ENCODE results near the gene LETM1. TPM values are rescaled to one million over a fixed set of nuclear protein-coding genes. Genes with fewer than 3 reads are reported as not detected.

Gene LETM1
- total and polyA plus RNA-seq, 2 donors (not counting 3 experiments of a cell fraction or from before 2014, with no cell fraction given), result 25.6 to 62.5 TPM

DNA sequence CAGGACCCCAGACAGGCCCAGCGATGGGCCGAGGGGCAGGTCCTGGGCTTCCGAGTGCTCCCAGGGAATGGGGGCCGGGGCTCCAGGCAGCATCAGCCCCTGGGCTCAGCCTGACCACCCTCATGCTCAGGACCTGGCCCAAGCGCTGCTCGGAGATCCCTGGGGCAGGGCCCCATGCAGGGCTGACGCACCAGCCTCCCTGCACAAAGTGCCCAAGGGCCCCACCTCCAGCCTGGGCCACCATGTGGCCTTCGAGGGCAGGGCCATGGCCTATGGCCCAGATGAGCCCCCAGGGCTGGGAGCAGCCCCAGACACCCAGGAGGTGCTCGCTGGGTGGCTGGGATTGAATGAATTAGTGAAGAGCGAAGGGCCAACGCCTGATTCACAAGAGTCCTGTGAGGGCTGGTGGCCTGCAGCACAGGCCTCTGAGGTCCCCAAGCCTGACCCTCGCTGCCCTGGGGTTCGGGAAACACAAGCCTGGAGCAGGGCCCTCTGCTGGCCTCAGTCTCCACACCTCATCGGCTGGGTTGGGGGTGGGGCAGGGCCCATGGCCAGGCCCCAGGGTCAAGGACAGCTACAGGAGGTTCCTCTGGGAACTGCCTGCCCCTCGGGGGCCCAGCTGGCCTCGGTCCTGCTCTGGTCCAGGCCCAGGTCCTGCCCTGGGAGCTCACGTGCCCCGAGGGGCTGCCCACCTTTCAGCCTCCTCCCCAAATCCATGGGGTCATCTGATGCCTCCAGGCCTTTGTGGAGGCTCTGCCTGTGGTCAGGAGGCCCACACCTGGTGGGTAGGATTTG is 76.2 kb downstream of the LETM1 start:
- TF ChIP-seq MYC (IDR thresholded peaks at IDR 0.05; ENCODE audit: low read depth, low read length), result no peak
- no peak for FAIRE-seq

DNA sequence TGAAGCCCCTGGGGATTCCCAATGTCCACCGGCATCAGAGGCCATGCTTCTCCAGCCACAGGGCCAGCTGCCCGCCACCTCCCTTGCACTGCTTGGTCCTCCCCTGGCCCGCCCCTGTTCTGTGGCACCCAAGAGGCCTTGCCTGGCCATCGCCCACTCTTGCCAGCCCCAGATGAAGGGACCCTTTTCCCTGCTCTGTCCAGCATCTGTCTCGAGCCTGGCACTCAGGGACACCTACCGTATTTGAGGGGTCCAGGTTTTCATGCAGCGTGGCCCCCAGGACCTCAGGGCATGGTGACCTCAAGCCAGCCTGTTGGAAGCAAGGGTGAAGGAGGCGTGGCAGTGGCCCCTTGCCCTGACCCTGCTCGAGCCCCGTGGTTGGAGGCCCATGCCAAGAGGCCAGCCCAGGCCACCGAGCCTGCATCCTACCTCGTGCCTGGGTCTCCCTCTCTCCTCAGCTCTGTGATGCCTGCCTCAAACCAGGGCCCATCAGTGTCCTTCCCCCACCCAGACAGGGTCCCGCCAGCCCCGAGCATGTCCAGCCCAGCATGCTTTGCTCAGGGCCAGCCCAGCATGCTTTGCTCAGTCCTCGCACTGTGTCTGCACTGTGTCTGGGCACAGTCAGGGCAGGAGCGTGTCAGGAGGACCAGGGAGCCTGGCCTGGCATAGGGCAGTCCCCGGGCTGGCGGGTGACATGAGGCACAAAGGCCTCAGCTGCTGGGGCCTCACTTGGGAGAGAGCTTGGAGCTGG is 77.1 kb downstream of the LETM1 start:
- no peak for TF ChIP-seq JUN (IDR thresholded peaks at IDR 0.05; ENCODE audit: borderline replicate concordance, insufficient read depth, insufficient read length, low read depth)
- no peak for TF ChIP-seq MYC (IDR thresholded peaks at IDR 0.05; ENCODE audit: low read depth, low read length)
- TF ChIP-seq, protein P1, sequence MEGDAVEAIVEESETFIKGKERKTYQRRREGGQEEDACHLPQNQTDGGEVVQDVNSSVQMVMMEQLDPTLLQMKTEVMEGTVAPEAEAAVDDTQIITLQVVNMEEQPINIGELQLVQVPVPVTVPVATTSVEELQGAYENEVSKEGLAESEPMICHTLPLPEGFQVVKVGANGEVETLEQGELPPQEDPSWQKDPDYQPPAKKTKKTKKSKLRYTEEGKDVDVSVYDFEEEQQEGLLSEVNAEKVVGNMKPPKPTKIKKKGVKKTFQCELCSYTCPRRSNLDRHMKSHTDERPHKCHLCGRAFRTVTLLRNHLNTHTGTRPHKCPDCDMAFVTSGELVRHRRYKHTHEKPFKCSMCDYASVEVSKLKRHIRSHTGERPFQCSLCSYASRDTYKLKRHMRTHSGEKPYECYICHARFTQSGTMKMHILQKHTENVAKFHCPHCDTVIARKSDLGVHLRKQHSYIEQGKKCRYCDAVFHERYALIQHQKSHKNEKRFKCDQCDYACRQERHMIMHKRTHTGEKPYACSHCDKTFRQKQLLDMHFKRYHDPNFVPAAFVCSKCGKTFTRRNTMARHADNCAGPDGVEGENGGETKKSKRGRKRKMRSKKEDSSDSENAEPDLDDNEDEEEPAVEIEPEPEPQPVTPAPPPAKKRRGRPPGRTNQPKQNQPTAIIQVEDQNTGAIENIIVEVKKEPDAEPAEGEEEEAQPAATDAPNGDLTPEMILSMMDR (IDR thresholded peaks at IDR 0.05; ENCODE audit: extremely low read depth in 1 of 2, insufficient read depth in 1 of 2, low read depth in 1 of 2, low read length in 2 of 2), result no peak
- TF ChIP-seq, protein P2, sequence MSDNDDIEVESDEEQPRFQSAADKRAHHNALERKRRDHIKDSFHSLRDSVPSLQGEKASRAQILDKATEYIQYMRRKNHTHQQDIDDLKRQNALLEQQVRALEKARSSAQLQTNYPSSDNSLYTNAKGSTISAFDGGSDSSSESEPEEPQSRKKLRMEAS (IDR thresholded peaks at IDR 0.05; ENCODE audit: insufficient read depth, insufficient read length), result no peak
- no peak for TF ChIP-seq POLR2AphosphoS5 (IDR thresholded peaks at IDR 0.05; ENCODE audit: insufficient read depth, low read depth, low read length)
- no peak for TF ChIP-seq GATA2 (IDR thresholded peaks at IDR 0.05; ENCODE audit: insufficient read depth, insufficient read length, low read depth, low read length)
- TF ChIP-seq EZH2 (IDR thresholded peaks at IDR 0.05; ENCODE audit: borderline replicate concordance, low read depth, low read length, severe bottlenecking), result no peak
- TF ChIP-seq POLR2A (IDR thresholded peaks at IDR 0.05; ENCODE audit: low read depth, low read length), result no peak
- TF ChIP-seq FOS (IDR thresholded peaks at IDR 0.05; ENCODE audit: borderline replicate concordance, insufficient read depth, low read length), result no peak
- intact Hi-C loops (cut with micrococcal nuclease) (no loop called here), dilution Hi-C loops (cut with MboI; ENCODE audit: extremely low pct_ligation_motif_present, low sequenced_read_pairs) (no loop called here)
- Histone ChIP-seq H3K79me2 (ENCODE audit: control insufficient read depth, insufficient read depth, low read length) (no peaks in the 10 kb centered on the region), H3K4me1 (ENCODE audit: control insufficient read depth, extremely low read depth, insufficient read depth, low read length) (no peaks in the 10 kb centered on the region), H3K36me3 (ENCODE audit: control insufficient read depth in 2 of 2, extremely low read depth in 1 of 2, insufficient read depth in 2 of 2, low read length in 2 of 2) (no peaks in the 10 kb centered on the region), H3K4me3 (replicated peaks in 1 of 3; ENCODE audit: insufficient read depth in 1 of 3, low read depth in 1 of 3, low read length in 3 of 3) (no peak overlapping the region), H3K27me3 (ENCODE audit: control insufficient read depth in 2 of 2, insufficient read depth in 2 of 2, low read length in 2 of 2) (no peaks in the 10 kb centered on the region), H2AFZ (ENCODE audit: low read depth, low read length) (no peak overlapping the region), H3K9me1 (replicated peaks; ENCODE audit: control insufficient read depth, extremely low read depth, insufficient read depth, low read length) (no peaks in the 10 kb centered on the region), H3K9me3 (replicated peaks; ENCODE audit: control insufficient read depth, insufficient read depth, low read length) (no peaks in the 10 kb centered on the region), H3K9ac (replicated peaks; ENCODE audit: extremely low read depth, insufficient read depth, low read length) (no peak overlapping the region), H3K4me2 (ENCODE audit: insufficient read depth, low read length) (no peak overlapping the region), H3K27ac (ENCODE audit: insufficient read depth, low read depth, low read length) (no peak overlapping the region), H4K20me1 (replicated peaks; ENCODE audit: control insufficient read depth, extremely low read depth, insufficient read depth, low read length) (no peaks in the 10 kb centered on the region)
- no TSS peak for BruUV-seq (replicated peaks)
- POLR2A ChIA-PET, result no interaction called here
- FAIRE-seq (no peak), DNase-seq (ENCODE audit: low read depth, low spot score) (no peak)
- CTCF ChIA-PET, result interaction anchor here (2.0 kb wide), 2 partner anchors 10 to 30 kb away, joined by 5 to 6 read pairs; no protein-coding TSS in a partner anchor

More for the DNA sequence above, 76.2 kb downstream of the LETM1 start:
- H3K9me3 ChIP-seq (replicated peaks; ENCODE audit: control insufficient read depth, insufficient read depth, low read length), result no peaks in the 10 kb centered on the region
- dilution Hi-C loops (cut with MboI; ENCODE audit: extremely low pct_ligation_motif_present, low sequenced_read_pairs) (no loop called here), intact Hi-C loops (cut with micrococcal nuclease) (no loop called here)
- no peak overlapping the region for H2AFZ ChIP-seq (ENCODE audit: low read depth, low read length)
- H3K9ac ChIP-seq (replicated peaks; ENCODE audit: extremely low read depth, insufficient read depth, low read length), result no peak overlapping the region
- no TSS peak for BruUV-seq (replicated peaks)
- H3K9me1 ChIP-seq (replicated peaks; ENCODE audit: control insufficient read depth, extremely low read depth, insufficient read depth, low read length), result no peaks in the 10 kb centered on the region
- no peaks in the 10 kb centered on the region for H3K4me1 ChIP-seq (ENCODE audit: control insufficient read depth, extremely low read depth, insufficient read depth, low read length)
- H3K79me2 ChIP-seq (ENCODE audit: control insufficient read depth, insufficient read depth, low read length), result no peaks in the 10 kb centered on the region
- H3K27me3 ChIP-seq (ENCODE audit: control insufficient read depth in 2 of 2, insufficient read depth in 2 of 2, low read length in 2 of 2), result no peaks in the 10 kb centered on the region
- H3K4me2 ChIP-seq (ENCODE audit: insufficient read depth, low read length), result no peak overlapping the region
- DNase-seq (ENCODE audit: low read depth, low spot score), result no peak
- POLR2A ChIA-PET, result no interaction called here
- CTCF ChIA-PET, result interaction anchor here (1.3 kb wide), 1 partner anchor 32 kb away, joined by 6 read pairs; no protein-coding TSS in a partner anchor
- H3K36me3 ChIP-seq (ENCODE audit: control insufficient read depth in 2 of 2, extremely low read depth in 1 of 2, insufficient read depth in 2 of 2, low read length in 2 of 2), result no peaks in the 10 kb centered on the region
- H4K20me1 ChIP-seq (replicated peaks; ENCODE audit: control insufficient read depth, extremely low read depth, insufficient read depth, low read length), result no peaks in the 10 kb centered on the region
- no peak overlapping the region for H3K27ac ChIP-seq (ENCODE audit: insufficient read depth, low read depth, low read length)
- no peak overlapping the region for H3K4me3 ChIP-seq (replicated peaks in 1 of 3; ENCODE audit: insufficient read depth in 1 of 3, low read depth in 1 of 3, low read length in 3 of 3)

Measured in endothelial cell of umbilical vein (primary cell).